Suprapubic skin (tissue), 4 donors: ENCODE results near the gene OR10P1.

ENCODE experiments used
- EP300 ChIP-seq: sonication (generic); formaldehyde crosslinking; IDR thresholded peaks from one replicate; pipeline ENCODE4 v1.6.1; 2017; ENCODE audit warnings: antibody characterized with exemption
- POLR2A ChIP-seq, 2 donors: fragments of 450-650 bp; IDR thresholded peaks; one replicate each; pipeline ENCODE4 v1.6.1; 2017; ENCODE audit warnings: antibody characterized with exemption in 2 of 2, mild to moderate bottlenecking in 2 of 2, moderate library complexity in 2 of 2
- POLR2AphosphoS5 ChIP-seq, 3 donors: sonication (generic); formaldehyde crosslinking; IDR thresholded peaks; one replicate each; pipeline ENCODE4 v1.6.1; 2017; ENCODE audit warnings: antibody characterized with exemption in 3 of 3
- TF ChIP-seq, protein P1 (sequence below), 2 donors: fragments of 200-600 bp in 1 of 2; fragments of 450-650 bp in 1 of 2; sonication (generic) in 1 of 2; IDR thresholded peaks; one replicate each; pipeline ENCODE4 v1.5.1; 2016 to 2019; ENCODE audit warnings: antibody characterized with exemption in 2 of 2, mild to moderate bottlenecking in 1 of 2, moderate library complexity in 1 of 2

DNA sequence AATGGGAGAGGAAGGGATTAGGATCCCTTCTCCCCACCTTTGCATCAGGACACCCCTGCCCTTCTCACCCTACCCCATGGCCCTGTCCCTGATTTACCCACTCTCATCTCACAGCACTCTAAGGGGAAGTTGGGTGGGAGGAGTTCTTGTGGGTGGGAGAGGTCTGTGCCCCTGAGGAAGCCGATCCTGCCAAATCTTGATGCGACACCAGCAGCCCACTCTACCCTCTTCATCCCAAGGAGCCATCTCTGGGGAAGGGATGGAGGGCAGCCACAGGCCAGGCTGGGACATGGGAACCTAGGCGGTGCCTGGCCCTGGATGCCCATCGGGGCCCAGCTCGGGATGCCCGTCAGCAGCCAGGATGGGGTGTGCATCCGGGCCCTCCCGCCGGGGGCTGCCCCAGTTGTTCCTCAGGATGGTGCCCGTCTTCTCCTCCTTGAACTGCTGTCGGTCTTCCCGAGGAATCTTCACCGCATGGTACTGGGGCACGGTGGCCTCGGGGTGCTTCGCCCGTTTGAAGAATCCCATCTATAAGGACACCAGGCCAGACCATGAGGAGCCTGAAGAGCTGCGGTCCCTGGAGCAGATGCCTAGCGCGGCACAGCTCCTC lies 48.2 kb downstream of the OR10P1 start:
- TF ChIP-seq, protein P1, sequence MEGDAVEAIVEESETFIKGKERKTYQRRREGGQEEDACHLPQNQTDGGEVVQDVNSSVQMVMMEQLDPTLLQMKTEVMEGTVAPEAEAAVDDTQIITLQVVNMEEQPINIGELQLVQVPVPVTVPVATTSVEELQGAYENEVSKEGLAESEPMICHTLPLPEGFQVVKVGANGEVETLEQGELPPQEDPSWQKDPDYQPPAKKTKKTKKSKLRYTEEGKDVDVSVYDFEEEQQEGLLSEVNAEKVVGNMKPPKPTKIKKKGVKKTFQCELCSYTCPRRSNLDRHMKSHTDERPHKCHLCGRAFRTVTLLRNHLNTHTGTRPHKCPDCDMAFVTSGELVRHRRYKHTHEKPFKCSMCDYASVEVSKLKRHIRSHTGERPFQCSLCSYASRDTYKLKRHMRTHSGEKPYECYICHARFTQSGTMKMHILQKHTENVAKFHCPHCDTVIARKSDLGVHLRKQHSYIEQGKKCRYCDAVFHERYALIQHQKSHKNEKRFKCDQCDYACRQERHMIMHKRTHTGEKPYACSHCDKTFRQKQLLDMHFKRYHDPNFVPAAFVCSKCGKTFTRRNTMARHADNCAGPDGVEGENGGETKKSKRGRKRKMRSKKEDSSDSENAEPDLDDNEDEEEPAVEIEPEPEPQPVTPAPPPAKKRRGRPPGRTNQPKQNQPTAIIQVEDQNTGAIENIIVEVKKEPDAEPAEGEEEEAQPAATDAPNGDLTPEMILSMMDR (IDR thresholded peaks at IDR 0.05) = no peak
- TF ChIP-seq EP300 (no peak), POLR2A (IDR thresholded peaks at IDR 0.05) (no peak), POLR2AphosphoS5 (IDR thresholded peaks at IDR 0.05) (no peak)
